Non-pigmented ciliary epithelial cell (primary cell): Measurements from ENCODE around the gene ATAD2B.
A peak's percentile ranks its signal among the peaks of the same experiment; 100 is the strongest.
"Not testable (repeated sequence)": the region's sequence is repeated elsewhere in the genome, so short reads cannot be mapped to it uniquely, and the experiment has no call there.

Experiments used
- DNase-seq: peaks from one replicate; pipeline ENCODE4 v3.0.0-alpha.2; 2010; ENCODE audit warnings: low read depth

ATAD2B gene

GRCh38 chr2:23745068-23745725 lies 181.7 kb downstream of the ATAD2B start:
- DNase-seq: no peak

DNA sequence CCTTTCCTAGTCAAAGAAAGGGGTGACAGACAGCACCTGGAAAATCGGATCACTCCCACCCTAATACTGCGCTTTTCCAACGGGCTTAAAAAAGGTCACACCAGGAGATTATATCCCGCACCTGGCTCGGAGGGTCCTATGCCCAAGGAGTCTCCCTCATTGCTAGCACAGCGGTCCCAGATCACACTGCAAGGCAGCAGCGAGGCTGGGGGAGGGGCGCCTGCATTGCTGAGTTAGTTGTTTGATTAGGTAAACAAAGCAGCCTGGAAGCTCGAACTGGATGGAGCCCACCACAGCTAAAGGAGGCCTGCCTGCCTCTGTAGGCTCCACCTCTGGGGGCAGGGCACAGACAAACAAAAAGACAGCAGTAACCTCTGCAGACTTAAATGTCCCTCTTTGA lies 190.1 kb downstream of the ATAD2B start:
- DNase-seq: not testable (repeated sequence)

DNA sequence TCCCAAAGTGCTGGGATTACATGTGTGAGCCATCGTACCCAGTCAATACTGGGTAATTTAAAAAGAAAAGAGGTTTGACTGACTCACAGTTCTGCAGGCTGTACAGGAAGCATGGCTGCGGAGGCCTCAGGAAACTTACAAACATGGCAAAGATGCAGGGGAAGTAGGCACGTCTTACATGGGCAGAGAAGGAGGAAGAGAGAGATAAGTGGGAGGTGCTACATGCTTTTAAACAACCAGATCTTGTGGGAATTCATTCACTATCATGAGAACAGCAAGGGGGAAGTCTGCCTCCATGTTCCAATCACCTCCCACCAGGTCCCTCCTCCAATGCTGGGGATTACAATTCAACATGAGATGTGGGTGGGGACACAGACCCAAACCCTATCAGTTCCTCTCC lies 192.5 kb downstream of the ATAD2B start:
- DNase-seq: no peak

DNA sequence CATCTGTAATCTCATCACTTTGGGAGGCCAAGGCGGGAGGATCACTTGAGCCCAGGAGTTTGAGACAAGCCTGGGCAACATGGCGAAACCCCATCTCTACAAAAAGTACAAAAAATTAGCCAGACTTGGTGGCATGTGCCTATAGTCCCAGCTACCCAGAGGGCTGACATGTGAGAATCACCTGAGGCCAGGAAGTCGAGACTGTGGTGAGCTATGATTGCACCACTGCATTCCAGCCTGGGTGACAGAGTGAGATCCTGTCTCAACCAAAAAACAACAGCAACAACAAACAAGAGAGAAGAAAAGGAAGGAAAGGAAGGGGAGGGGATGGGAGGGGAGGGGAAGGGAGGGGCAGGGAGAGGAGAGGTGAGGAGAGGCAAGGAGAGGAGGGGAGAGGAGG lies 203.9 kb downstream of the ATAD2B start:
- DNase-seq: not testable (repeated sequence)

- no peak for DNase-seq
These were observed 204.7 kb downstream of the ATAD2B start for GRCh38 chr2:23722255-23722654.

DNA sequence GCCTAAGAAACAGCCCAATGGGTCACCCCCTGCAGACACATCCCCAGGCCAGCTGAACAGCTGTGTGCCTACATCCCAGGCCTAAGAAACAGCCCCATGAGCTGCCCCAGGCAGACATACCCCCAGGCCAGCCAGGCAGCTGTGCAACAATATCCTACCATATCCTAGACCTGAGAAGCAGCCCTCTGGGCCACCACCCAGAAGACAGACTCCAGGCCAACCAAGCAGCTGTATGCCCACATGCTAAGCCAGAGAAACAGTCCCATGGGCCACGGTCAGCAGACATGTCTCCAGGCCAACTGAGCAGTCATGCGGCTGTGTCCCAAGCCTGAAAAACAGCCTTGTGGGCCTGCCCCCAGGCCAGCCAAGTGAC lies 205.5 kb downstream of the ATAD2B start:
- no peak for DNase-seq

DNA sequence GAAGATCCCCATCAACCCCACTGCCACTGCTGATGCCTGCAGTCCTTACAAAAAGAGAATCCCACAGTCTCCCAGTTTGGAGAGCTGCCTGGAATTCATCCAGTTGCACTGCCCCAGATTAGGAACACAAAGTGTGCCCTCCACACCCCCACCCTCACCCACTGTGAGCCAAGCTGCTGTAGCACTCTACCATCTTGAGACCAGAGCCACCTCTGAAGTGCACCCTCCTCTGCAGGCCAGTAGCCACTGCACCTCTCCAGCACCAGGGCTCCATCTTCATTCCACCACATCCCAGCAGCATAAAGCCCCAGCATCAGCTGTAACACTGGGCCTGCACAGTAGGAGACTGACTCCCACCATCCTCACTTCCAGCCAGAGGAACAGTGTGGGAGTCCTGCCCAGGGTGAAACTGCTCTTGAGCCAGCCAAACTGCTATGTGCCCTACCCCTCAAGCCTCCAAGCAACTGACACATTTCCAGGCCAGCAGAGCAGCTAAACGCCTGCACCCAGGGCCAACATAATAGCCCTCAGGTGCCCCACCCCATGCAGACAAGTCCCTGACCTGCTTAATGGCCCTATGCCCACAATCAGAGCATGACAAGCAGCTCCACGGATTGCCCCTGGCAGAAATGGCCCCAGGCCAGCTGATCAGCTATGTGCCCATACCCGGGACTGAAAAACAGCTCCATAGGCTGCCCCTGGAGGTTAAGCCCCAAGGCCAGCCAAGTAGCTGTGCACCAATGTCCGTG lies 206.0 kb downstream of the ATAD2B start:
- DNase-seq: no peak

DNA sequence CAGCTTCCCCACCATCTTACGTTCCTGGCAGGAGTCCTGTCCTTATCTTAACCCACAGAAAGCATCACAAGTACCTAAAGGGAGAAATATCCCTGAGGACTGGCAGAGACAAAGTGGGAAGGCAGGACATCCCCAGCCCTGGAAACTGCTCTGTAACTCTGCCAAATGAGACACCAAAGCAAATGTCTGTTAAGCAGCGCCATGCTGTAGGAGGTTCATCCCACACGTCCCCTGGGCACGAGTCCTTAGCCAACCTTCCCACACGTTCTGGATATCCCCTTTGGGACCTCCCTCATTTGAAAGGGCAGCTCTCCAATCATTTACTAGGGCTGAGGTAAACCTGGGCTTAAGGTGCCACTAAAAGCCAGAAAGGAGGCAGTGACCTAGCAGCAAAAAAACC lies 207.2 kb downstream of the ATAD2B start:
- DNase-seq: no peak

GRCh38 chr2:23718931-23719700 lies 207.8 kb downstream of the ATAD2B start:
- no peak for DNase-seq

GRCh38 chr2:23713351-23713750 lies 213.6 kb downstream of the ATAD2B start:
- no peak for DNase-seq

DNA sequence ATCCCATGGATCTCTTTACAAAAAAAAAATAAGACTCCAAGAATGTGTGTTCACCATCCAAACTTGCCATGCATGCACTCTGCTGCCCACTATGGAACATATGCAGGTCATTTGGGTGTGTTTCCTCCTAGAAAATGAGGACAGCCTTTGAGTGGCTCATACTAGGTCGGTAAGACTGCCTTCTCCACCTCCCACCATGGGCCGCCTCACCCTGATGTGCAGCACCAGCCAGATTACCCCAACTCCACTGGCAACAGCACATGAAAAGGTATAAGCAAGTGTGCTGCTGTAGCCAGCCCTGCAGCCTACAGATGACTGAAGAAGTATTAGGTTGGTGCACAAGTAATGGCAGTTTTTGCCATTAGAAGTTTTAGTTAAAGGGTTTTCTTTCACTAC lies 214.2 kb downstream of the ATAD2B start:
- no peak for DNase-seq

GRCh38 chr2:23711979-23712755 lies 214.8 kb downstream of the ATAD2B start:
- DNase-seq: peak; percentile 26

DNA sequence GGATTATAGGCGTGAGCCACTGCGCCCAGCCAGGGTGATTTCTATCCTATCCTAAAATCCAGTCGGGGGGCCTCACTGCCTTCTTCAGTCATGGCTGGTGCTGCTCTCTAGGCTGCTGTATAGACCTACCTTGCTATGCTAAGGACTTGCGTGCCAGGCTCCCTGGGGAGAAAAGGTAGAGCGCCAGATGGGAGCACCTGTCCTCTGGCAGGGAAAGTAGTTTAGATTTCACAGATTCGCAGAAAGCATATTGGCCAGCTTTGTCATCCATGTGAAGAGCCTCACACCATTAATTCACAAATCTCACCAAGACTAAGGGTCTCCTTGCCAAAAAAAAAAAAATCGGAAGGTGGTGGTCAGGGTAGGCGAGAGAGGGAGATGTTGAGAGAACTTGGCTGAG lies 217.6 kb downstream of the ATAD2B start:
- DNase-seq: no peak

DNA sequence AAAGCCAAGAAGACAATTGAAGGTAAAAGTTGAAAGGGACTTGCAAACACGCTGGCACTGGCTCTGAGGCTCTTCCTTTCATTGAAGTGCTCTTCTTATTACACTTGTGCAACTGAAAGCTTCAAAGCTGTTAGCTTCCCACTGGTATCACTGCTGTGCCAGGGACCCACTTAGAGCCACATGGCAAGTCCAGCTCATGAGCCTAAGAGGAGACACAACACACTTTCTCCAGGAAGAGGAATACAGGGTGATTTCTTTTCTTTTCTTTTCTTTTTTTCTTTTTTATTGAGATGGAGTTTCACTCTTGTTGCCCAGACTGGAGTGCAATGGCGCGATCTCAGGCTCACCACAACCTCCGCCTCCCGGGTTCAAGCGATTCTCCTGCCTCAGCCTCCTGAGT lies 218.2 kb downstream of the ATAD2B start:
- no peak for DNase-seq

DNA sequence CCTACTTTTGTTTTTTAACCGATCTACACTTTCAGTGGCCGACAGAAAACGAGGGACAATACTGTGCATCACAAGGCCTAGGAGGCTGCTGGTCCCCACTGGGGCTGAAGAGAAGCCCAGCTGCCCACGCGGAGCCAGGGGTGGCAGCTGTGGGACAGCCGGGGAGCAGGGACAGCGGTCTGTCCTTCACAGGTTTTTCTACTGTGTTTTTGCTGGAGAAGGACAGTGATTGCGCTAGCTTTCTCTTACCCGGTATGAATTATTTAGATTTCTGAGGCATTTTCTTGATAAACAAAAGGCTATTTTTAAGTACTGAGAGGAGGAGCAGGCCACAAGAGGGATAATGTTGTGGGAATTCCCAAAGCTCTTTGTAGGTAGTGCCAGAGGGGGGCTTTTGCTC lies 219.8 kb downstream of the ATAD2B start:
- no peak for DNase-seq

- DNase-seq: no peak
These were observed 220.3 kb downstream of the ATAD2B start for GRCh38 chr2:23706613-23707078.

- DNase-seq: no peak
These were observed 220.9 kb downstream of the ATAD2B start for GRCh38 chr2:23705771-23706612.

DNA sequence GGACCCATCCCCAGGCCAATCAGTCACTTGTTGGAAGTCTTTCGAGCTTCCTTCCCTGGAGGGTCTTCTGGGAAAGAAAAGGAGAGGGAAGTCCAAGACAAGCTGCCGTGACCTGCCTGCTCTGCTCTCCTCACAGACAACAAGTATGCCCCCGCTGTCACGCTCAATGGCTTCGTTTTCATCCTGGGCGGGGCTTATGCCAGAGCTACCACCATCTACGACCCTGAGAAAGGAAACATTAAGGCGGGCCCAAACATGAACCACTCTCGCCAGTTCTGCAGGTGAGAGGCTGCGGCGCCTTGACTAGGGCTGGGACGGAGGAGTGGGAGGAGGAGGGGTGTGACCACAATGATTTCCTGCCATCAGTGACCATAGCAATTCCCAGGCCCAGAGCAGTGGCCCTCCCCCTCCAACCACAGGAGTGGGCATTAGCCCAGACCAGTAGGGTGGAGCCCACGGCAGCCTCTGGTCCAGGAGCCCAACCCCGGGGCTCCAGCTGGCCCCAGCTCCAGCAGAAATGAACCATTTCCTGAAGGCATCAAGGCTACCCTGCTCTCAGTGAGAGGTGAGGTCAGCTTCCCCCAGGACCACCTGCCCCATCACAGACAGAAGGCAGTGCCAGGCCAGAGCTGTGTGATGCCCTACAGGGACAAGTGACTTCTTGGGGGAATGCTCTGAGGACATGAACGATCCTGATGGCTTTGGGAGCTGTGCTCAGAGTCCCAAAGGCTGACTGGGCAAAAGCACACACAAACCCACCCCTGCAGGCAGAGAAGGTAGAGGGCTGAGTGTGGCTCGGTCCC lies 223.1 kb downstream of the ATAD2B start:
- no peak for DNase-seq

DNA sequence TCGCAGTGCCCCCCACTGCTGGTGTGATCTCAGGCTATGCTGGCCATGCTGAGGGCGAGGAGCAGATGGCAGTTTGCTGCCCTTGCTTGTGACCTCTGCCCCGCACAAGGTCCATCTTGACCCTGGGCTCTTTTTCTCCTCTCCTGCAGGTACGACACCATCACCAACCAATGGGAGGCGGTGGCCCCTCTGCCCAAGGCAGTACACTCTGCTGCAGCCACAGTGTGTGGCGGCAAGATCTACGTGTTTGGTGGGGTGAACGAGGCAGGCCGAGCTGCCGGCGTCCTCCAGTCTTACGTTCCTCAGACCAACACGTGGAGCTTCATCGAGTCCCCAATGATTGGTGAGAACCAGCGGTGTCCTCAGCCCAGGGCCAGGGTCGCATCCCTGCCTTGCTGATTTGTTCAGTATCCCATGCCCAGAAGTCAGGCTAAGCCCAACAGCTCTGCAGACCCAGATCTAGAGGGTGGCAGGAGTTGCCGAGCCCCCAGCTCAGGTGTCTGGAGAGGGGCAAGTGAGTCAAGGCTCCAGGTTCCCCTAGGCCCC lies 223.8 kb downstream of the ATAD2B start:
- DNase-seq: no peak

GRCh38 chr2:23700627-23701026 lies 226.3 kb downstream of the ATAD2B start:
- no peak for DNase-seq
